Midbrain (tissue), 1 donor: ENCODE results near the gene NRDE2.

Source experiments
- DNase-seq: peaks from one replicate; lab custom pipeline; 2025; lab: John Stamatoyannopoulos, UW

Gene NRDE2, protein sequence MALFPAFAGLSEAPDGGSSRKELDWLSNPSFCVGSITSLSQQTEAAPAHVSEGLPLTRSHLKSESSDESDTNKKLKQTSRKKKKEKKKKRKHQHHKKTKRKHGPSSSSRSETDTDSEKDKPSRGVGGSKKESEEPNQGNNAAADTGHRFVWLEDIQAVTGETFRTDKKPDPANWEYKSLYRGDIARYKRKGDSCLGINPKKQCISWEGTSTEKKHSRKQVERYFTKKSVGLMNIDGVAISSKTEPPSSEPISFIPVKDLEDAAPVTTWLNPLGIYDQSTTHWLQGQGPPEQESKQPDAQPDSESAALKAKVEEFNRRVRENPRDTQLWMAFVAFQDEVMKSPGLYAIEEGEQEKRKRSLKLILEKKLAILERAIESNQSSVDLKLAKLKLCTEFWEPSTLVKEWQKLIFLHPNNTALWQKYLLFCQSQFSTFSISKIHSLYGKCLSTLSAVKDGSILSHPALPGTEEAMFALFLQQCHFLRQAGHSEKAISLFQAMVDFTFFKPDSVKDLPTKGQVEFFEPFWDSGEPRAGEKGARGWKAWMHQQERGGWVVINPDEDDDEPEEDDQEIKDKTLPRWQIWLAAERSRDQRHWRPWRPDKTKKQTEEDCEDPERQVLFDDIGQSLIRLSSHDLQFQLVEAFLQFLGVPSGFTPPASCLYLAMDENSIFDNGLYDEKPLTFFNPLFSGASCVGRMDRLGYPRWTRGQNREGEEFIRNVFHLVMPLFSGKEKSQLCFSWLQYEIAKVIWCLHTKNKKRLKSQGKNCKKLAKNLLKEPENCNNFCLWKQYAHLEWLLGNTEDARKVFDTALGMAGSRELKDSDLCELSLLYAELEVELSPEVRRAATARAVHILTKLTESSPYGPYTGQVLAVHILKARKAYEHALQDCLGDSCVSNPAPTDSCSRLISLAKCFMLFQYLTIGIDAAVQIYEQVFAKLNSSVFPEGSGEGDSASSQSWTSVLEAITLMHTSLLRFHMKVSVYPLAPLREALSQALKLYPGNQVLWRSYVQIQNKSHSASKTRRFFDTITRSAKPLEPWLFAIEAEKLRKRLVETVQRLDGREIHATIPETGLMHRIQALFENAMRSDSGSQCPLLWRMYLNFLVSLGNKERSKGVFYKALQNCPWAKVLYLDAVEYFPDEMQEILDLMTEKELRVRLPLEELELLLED

GRCh38 chr14:90331497-90332270 is at the start of gene NRDE2:
Gene NRDE2, minus strand, starts transcription at chr14:90331941. Its CDS starts 37 bp downstream, at chr14:90331904.
- DNase-seq, result peak; percentile 98

- peak; percentile 82 for DNase-seq
Measured at GRCh38 chr14:90381011-90381786, 49.5 kb upstream of the NRDE2 start.

GRCh38 chr14:90379106-90379505 is 47.4 kb upstream of the NRDE2 start:
- no peak for DNase-seq

GRCh38 chr14:90378249-90378648 is 46.5 kb upstream of the NRDE2 start:
- DNase-seq, result no peak

DNA sequence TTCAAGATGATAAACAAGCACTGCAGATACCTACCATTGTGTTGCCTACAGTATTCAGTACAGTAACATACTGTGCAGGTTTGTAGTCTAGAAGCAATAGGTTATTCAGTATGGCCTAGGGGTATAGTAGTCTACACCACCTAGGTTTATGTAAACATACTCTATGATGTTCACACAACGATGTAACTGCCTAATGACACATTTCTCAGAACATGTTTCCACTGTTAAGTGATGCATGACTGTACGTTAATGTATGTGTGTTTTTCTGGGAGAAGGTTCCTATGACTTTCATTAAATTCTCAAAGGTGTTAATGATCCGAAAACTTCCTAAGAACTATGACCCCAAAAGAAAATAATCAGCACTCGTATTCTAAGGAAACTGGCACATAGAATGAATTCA is 44.2 kb upstream of the NRDE2 start:
- DNase-seq, result no peak

DNA sequence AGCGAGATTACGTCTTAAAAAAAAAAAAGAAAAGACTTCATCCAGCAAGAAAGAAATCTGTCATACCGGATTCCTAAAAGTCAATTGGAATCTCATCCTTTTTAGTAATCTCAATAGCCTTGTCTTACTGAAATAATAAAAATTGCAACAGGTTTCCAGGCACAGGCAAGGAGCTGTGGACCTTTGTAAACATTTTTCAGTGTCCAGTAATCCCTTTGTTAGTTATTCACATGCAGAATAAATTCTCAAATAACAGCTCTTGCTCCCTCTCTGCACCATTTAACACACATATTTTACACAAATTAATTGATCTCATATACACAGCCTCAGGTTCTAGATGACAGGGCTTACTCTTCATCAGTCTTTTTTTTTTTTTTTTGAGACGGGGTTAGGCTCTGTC is 43.1 kb upstream of the NRDE2 start:
- no peak for DNase-seq

GRCh38 chr14:90373887-90374286 is 42.1 kb upstream of the NRDE2 start:
- DNase-seq, result no peak

DNA sequence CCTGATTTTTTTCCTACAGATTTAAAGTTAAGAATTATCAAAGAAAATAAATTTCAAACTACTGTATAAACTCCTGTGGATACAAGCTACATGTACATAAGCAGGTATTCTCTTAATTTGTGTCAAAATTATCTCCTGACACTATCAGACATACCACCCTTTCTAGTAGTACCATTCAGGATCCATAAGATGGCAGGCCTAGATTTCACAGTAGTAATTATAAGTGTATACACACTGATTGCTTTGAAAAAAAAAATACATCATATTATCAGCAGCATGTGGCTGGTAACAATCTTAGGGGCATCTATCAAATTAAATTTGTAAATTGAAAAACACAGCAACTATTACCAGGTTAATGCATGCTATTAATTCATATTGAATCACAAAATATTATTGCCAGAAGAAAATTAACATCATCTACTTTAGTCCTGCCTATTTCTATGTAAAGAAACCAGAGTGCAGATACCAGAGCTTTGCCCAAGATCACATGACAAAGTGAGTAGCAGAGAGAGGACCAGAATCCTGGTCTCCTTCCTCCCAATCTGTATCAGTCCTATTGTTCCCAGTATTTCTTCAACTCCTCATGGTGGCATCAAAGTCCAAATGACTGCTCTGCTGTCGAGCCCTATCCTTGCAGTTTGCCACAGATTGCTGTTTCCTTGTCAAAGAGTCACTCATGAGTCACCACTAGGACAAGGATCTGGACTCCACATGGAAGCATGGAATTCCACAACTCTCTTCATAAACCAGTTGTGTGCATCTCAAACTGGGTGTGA is 37.4 kb upstream of the NRDE2 start:
- peak; percentile 62 for DNase-seq

GRCh38 chr14:90362558-90362896 is 30.8 kb upstream of the NRDE2 start:
- DNase-seq, result no peak

- DNase-seq, result no peak
Measured at GRCh38 chr14:90361865-90362557, 30.3 kb upstream of the NRDE2 start.

DNA sequence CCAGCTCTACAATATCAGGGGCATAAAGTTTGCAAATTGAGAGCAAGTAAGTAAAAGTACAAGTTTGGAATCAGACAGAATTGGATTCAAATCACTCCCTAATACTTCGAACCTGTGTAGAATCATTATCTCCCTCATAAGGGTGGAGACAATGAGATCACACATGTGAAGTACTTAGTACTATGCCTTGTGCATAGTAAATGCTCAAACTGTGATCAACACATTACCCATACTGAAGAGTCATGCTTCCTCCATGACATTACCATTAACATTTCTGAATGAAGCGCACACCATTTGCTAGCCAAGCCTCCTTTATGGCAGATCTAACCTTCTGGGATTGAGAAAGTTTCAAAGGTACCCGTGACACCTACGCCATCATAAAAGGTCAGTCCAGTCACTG is 26.6 kb upstream of the NRDE2 start:
- no peak for DNase-seq

DNA sequence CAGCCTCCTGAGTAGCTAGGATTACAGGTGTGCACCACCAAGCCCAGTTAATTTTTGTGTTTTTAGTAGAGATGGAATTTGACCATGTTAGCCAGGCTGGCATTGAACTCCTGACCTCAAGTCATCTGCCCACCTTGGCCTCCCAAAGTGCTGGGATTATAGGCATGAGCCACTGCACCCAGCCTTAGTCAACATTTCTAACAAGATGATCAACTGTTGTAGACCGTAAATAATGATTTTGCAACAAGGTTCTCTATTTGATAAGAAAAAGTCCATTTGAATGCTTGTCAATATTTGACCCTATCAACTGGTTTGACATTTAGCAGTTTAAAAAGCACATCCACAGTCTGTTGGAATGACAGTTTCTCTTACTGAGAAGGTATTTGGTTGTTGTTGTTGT is 25.2 kb upstream of the NRDE2 start:
- no peak for DNase-seq

GRCh38 chr14:90355540-90356518 is 24.1 kb upstream of the NRDE2 start:
- no peak for DNase-seq

GRCh38 chr14:90354551-90355298 is 23.0 kb upstream of the NRDE2 start:
- no peak for DNase-seq

DNA sequence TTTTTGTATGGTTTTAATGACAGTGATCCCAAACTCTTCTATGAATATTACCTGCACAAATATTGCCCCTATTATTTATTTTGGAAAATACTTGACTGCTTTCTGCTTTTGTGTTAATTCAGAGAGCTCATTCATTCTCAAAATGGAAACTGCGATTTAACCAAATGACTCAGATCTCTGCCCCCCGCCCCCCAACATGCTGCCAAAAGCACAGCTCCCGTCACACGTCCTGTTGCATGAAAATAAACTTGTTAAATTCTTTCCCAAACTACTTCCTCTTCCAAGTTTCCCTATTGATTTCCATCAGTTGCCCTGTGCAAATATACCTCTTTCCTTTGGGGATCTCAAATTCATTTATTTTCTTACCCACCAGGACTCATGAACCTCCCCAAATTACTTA is 18.0 kb upstream of the NRDE2 start:
- DNase-seq, result no peak

DNA sequence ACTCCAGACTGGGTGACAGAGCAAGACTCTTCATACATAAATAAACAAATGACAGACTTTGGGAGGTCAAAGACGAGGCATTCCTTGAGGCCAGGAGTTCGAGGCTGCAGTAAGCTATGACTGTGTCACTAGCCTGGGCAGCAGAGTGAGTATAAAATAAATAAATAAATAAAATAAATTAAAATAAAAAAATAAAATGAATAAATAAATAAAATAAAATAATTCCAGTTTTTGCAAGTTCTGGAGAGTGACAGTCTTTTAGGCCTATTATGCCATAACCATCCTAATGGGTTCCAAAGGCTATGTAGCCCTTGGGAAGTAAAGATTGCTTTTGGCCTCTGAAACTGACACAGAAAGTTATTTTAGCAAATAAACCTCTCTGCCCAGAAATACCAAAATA is 16.5 kb upstream of the NRDE2 start:
- DNase-seq, result no peak

DNA sequence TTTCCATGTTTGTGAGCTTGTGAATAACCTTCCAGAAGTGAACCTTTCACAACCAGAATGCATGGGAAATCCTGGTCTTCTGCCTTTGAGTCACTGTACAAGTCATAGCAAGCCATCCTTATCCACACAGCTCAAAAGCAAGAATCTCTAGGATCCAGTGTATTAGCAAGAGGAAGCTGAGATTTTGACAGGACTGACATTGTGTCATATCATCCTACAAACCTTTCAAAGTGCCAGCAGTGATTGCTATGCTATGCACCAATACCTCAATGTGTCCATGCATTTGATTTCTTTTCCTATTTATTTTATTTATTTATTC is 13.5 kb upstream of the NRDE2 start:
- DNase-seq, result no peak
